H1 (cell line): Measurements from ENCODE around the gene MYO16. TPM values are rescaled to one million over a fixed set of nuclear protein-coding genes. Genes with fewer than 3 reads are reported as not detected.

Experiments used
- EP300 ChIP-seq, 2 experiments: IDR thresholded peaks; 1 replicate in 1 of 2; 2 replicates in 1 of 2; pipeline ENCODE4 v1.6.1; 2011 to 2012; ENCODE audit warnings: low read depth in 2 of 2, low read length in 2 of 2, mild to moderate bottlenecking in 2 of 2, borderline replicate concordance in 1 of 2, inconsistent platforms in 1 of 2, moderate library complexity in 1 of 2
- GABPA ChIP-seq: IDR thresholded peaks from 2 replicates; pipeline ENCODE4 v1.6.1; 2011; ENCODE audit warnings: mild to moderate bottlenecking, low read length, moderate library complexity, borderline replicate concordance; ENCODE audit not compliant: insufficient read depth
- polyA plus RNA-seq, 7 experiments: library from polyadenylated mRNA; depleted of rRNA in 3 of 7; stranded (reverse) in 5 of 7; unstranded in 2 of 7; fragments of >200 nt in 5 of 7; fragments of 200-250 nt in 2 of 7; gene quantifications; 1 replicate in 5 of 7; 2 replicates in 1 of 7; 4 replicates in 1 of 7; pipeline versions ENCODE4 v1.2.1 to v1.2.3, GENCODE V29; 2011 to 2013; ENCODE audit warnings: missing spikeins in 2 of 7, mixed read lengths in 2 of 7
- total RNA-seq: library from RNA; stranded (reverse); fragmentation: NEBNext Ultra II Directional; extraction: Animal tissue kit (Norgen Biotek cat#: 25700); gene quantifications from 2 replicates; pipeline ENCODE4 v1.2.1, GENCODE V29; 2021
- TF ChIP-seq, protein P1 (sequence below): IDR thresholded peaks from 2 replicates; pipeline ENCODE4 v1.6.1; 2011; ENCODE audit warnings: low read depth, mild to moderate bottlenecking, low read length; ENCODE audit not compliant: insufficient read depth
- TF ChIP-seq, protein P2 (sequence below), 3 experiments: IDR thresholded peaks; 1 replicate in 2 of 3; 2 replicates in 1 of 3; pipeline versions ENCODE4 v1.5.1 to v1.6.1; 2011; ENCODE audit warnings: low read length in 3 of 3, mild to moderate bottlenecking in 3 of 3, inconsistent platforms in 2 of 3, low read depth in 1 of 3, moderate library complexity in 1 of 3; ENCODE audit not compliant: insufficient read depth in 1 of 3; ENCODE audit errors: control extremely low read depth in 1 of 3

The MYO16 gene
- total and polyA plus RNA-seq, 2 of the 8 experiments (the other 6 are each of a cell fraction or from before 2014, with no cell fraction given): 0.02 to 0.22 TPM

- TF ChIP-seq, protein P1, sequence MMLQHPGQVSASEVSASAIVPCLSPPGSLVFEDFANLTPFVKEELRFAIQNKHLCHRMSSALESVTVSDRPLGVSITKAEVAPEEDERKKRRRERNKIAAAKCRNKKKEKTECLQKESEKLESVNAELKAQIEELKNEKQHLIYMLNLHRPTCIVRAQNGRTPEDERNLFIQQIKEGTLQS: no peak
- TF ChIP-seq GABPA: no peak
- TF ChIP-seq, protein P2, sequence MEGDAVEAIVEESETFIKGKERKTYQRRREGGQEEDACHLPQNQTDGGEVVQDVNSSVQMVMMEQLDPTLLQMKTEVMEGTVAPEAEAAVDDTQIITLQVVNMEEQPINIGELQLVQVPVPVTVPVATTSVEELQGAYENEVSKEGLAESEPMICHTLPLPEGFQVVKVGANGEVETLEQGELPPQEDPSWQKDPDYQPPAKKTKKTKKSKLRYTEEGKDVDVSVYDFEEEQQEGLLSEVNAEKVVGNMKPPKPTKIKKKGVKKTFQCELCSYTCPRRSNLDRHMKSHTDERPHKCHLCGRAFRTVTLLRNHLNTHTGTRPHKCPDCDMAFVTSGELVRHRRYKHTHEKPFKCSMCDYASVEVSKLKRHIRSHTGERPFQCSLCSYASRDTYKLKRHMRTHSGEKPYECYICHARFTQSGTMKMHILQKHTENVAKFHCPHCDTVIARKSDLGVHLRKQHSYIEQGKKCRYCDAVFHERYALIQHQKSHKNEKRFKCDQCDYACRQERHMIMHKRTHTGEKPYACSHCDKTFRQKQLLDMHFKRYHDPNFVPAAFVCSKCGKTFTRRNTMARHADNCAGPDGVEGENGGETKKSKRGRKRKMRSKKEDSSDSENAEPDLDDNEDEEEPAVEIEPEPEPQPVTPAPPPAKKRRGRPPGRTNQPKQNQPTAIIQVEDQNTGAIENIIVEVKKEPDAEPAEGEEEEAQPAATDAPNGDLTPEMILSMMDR (IDR thresholded peaks at IDR 0.05; ENCODE audit: control extremely low read depth in 1 of 3, insufficient read depth in 1 of 3, low read depth in 1 of 3, low read length in 3 of 3): no peak
- no peak for TF ChIP-seq EP300 (IDR thresholded peaks at IDR 0.05; ENCODE audit: borderline replicate concordance in 1 of 2, low read depth in 2 of 2, low read length in 2 of 2)
Measured at GRCh38 chr13:108834193-108834592, 204.8 kb downstream of the MYO16 start (continued).
